Kidney epithelial cell (primary cell): ENCODE data around the gene PIEZO1. TPM values are rescaled to one million over a fixed set of nuclear protein-coding genes. Genes with fewer than 3 reads are reported as not detected.

ENCODE experiments used
- DNase-seq: peaks from one replicate; pipeline ENCODE4 v3.0.0-alpha.2; 2010; ENCODE audit warnings: low read depth
- H3K27me3 ChIP-seq: 2 replicates; pipeline ENCODE4 v1.6.0; 2011; ENCODE audit warnings: low read length; ENCODE audit not compliant: control insufficient read depth, insufficient read depth
- H3K36me3 ChIP-seq: 2 replicates; pipeline ENCODE4 v1.5.1; 2011; ENCODE audit warnings: low read length; ENCODE audit not compliant: control insufficient read depth, insufficient read depth
- H3K4me3 ChIP-seq: 2 replicates; pipeline ENCODE4 v1.5.1; 2011; ENCODE audit warnings: low read depth, mild to moderate bottlenecking, control low read depth, low read length
- total RNA-seq: library from RNA; depleted of rRNA; stranded (reverse); fragments of >200 nt; gene quantifications from 2 replicates; pipeline ENCODE4 v1.2.3, GENCODE V29; 2015
- TF ChIP-seq, protein P1 (sequence below): IDR thresholded peaks from 2 replicates; pipeline ENCODE4 v1.5.1; 2011; ENCODE audit warnings: mild to moderate bottlenecking, moderate library complexity, low read length, control low read depth, inconsistent platforms; ENCODE audit not compliant: insufficient read depth, poor library complexity, severe bottlenecking

Gene PIEZO1
- total RNA-seq, 1 donor from 2014 or later: 309 TPM

- DNase-seq: no peak
- peaks cover 2% of the 10 kb centered on the region for H3K36me3 ChIP-seq
- TF ChIP-seq, protein P1, sequence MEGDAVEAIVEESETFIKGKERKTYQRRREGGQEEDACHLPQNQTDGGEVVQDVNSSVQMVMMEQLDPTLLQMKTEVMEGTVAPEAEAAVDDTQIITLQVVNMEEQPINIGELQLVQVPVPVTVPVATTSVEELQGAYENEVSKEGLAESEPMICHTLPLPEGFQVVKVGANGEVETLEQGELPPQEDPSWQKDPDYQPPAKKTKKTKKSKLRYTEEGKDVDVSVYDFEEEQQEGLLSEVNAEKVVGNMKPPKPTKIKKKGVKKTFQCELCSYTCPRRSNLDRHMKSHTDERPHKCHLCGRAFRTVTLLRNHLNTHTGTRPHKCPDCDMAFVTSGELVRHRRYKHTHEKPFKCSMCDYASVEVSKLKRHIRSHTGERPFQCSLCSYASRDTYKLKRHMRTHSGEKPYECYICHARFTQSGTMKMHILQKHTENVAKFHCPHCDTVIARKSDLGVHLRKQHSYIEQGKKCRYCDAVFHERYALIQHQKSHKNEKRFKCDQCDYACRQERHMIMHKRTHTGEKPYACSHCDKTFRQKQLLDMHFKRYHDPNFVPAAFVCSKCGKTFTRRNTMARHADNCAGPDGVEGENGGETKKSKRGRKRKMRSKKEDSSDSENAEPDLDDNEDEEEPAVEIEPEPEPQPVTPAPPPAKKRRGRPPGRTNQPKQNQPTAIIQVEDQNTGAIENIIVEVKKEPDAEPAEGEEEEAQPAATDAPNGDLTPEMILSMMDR: no peak
Observed at GRCh38 chr16:88741368-88741767, 43.7 kb downstream of the PIEZO1 start.

GRCh38 chr16:88740727-88741055, 44.3 kb downstream of the PIEZO1 start:
- no peak for DNase-seq
- Histone ChIP-seq H3K27me3 (no peaks in the 10 kb centered on the region), H3K4me3 (no peak overlapping the region), H3K36me3 (peaks cover 2% of the 10 kb centered on the region)
- TF ChIP-seq, protein P1: no peak

More at GRCh38 chr16:88741368-88741767, 43.7 kb downstream of the PIEZO1 start:
- no peak overlapping the region for H3K4me3 ChIP-seq
- H3K27me3 ChIP-seq: no peaks in the 10 kb centered on the region

DNA sequence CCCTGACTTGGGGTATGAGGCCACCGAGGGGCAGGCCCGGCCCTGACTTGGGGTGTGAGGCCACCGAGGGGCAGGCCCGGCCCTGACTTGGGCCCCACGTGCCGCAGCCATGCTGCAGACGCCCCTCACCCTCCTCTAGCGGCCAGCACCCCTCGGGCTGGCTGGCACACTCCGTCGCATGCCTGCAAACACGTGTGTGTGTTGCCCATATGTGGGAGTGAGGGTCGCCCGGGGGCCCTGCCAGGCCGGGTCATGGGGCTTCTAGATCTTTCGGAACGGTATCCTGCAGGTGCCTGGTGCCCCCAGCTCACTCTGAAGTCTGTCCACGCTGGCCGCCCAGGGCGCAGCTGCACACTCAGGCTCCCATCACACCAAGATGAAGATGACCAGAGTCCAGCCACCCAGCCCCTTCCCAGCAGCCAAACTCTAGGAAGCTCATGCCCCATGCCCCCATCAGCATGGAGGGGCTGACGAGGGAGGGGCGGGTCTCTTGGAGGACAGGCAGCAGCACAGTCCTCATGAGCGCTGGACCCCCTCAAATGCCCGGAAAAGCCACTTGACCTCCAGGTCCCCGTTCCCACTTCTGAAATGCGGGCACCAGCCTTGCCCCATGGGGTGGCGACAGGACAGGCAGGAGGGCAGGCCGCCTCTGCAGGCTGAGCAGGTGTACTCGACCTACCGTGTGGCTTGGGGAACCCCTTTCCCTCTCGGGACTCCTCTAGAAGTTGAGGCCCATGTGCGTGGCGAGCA, 44.9 kb downstream of the PIEZO1 start:
- TF ChIP-seq, protein P1: no peak
- DNase-seq: no peak
- no peak overlapping the region for H3K4me3 ChIP-seq
- peaks cover 2% of the 10 kb centered on the region for H3K36me3 ChIP-seq
- H3K27me3 ChIP-seq: no peaks in the 10 kb centered on the region

- Histone ChIP-seq H3K27me3 (no peaks in the 10 kb centered on the region), H3K4me3 (no peak overlapping the region), H3K36me3 (peaks cover 2% of the 10 kb centered on the region)
- TF ChIP-seq, protein P1: no peak
- DNase-seq: no peak
Observed at GRCh38 chr16:88739139-88739976, 45.7 kb downstream of the PIEZO1 start.

DNA sequence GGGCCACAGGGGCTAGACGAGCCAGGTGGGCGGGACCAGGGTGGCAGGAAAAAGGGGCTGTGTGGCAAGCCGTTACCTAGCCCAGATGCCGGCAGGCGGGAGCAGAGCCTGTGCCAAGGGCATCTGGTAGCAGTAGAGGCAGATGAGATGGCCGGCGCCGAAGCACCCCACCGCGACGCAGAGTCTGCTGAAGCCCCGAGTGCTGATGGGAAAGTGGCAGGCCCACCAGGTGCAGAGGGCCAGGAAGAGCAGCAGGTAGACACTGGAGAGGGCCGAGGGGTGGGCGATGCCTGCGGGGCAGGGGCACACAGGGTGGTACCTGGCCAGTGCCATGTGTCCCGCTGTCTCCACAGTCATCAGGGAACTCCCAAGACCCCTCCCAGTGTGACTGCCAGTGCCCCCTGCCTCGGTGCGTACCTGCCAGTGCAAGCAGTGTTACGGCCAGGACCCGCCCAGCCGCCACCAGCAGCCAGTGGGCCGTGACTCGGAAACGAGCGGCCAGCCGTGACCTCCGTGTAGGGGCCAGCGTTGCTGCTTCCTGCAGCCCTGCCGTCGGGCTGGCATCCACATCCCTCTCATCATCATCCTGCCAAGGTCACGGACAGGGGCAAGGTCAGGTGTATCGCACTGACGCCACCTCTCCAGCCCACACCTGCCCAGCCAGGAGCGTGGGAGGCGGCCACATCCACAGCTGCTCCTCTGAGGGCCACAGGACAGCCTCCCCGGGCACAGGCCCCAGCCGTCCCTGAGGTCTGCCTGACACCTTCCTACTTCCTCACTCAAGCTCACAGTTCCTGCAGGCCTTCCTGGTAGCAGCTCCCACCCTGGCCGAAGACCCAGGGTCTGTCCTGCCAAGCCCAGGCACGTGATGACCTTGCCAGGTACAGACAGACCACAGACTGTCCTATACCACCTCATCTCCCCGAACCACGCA, 46.6 kb downstream of the PIEZO1 start:
- Histone ChIP-seq H3K4me3 (no peak overlapping the region), H3K27me3 (no peaks in the 10 kb centered on the region), H3K36me3 (peaks cover 4% of the 10 kb centered on the region)
- no peak for DNase-seq
- TF ChIP-seq, protein P1: no peak
